ENCODE results near the gene LRRN1. TPM values are rescaled to one million over a fixed set of nuclear protein-coding genes. Genes with fewer than 3 reads are reported as not detected.

LRRN1 gene
- total RNA-seq, 1 experiment from 2014 or later: 0.57 TPM

DNA sequence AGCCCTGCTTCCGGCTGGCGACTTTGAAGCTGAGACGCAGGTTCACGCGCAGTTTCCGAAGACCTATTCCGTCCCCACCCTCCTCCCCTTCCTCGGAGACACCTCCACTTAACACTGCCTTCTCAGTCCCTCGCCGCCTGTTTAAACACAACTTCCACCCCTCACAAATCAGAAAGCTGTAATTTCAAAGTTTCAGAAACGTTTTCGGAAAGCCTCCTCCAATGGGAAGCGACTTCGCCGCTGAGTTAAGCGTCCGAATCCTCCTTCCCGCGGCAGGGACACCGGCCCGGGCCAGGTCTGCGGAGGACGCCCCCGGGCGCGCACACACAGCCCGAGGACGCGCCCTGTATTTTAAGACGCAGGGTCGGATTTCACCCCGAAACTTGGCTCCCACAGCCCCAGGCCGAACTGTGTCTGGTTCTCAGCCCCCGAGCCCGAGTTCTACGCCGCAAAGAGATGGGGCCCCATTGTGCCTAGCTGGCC lies 559 bp upstream of the LRRN1 start:
- Histone ChIP-seq H2AFZ (no peak overlapping the region), H3K27me3 (ENCODE audit: insufficient read depth, low read depth) (no peaks in the 10 kb centered on the region)
- CTCF ChIA-PET: no interaction called here

GRCh38 chr3:3800080-3800455 lies 837 bp downstream of the LRRN1 start:
- BruUV-seq (replicated peaks): no TSS peak
- no peaks in the 10 kb centered on the region for H3K4me1 ChIP-seq (replicated peaks; ENCODE audit: insufficient read depth)
- no peak overlapping the region for H3K4me3 ChIP-seq
- H2AFZ ChIP-seq: no peak overlapping the region
- H3K9me3 ChIP-seq (ENCODE audit: insufficient read depth, low read depth): no peaks in the 10 kb centered on the region
- H3K27me3 ChIP-seq (ENCODE audit: insufficient read depth, low read depth): no peaks in the 10 kb centered on the region
- H3K36me3 ChIP-seq (ENCODE audit: low read depth): no peaks in the 10 kb centered on the region
- no peaks in the 10 kb centered on the region for H3F3A ChIP-seq (ENCODE audit: insufficient read depth, low read depth)
- CTCF ChIA-PET: no interaction called here
- DNase-seq: peak in 1 of 2 experiments; percentile 1
- no peak overlapping the region for H3K4me2 ChIP-seq
- no peak overlapping the region for H3K27ac ChIP-seq
- H4K20me1 ChIP-seq (ENCODE audit: insufficient read depth): no peaks in the 10 kb centered on the region
- POLR2A ChIA-PET (ENCODE audit: unreplicated experiment): no interaction called here
- no peaks in the 10 kb centered on the region for H3K9me2 ChIP-seq (ENCODE audit: insufficient read depth)
- no peak for TF ChIP-seq CTCF (conservative IDR thresholded peaks at IDR 0.05)
- TF ChIP-seq EZH2 (IDR thresholded peaks at IDR 0.05; ENCODE audit: low read depth): no peak
- H3K79me2 ChIP-seq (ENCODE audit: low read depth): no peaks in the 10 kb centered on the region
- intact Hi-C loops (cut with micrococcal nuclease; ENCODE audit: unreplicated experiment): no loop called here

More for the DNA sequence above, 559 bp upstream of the LRRN1 start:
- TF ChIP-seq CTCF (conservative IDR thresholded peaks at IDR 0.05): no peak
- no peak for TF ChIP-seq EZH2 (IDR thresholded peaks at IDR 0.05; ENCODE audit: low read depth)
- Histone ChIP-seq H3F3A (ENCODE audit: insufficient read depth, low read depth) (no peaks in the 10 kb centered on the region), H3K36me3 (ENCODE audit: low read depth) (no peaks in the 10 kb centered on the region), H3K9me2 (ENCODE audit: insufficient read depth) (no peaks in the 10 kb centered on the region), H3K4me3 (no peak overlapping the region), H3K4me1 (replicated peaks; ENCODE audit: insufficient read depth) (no peaks in the 10 kb centered on the region), H4K20me1 (ENCODE audit: insufficient read depth) (no peaks in the 10 kb centered on the region), H3K79me2 (ENCODE audit: low read depth) (no peaks in the 10 kb centered on the region), H3K9me3 (ENCODE audit: insufficient read depth, low read depth) (no peaks in the 10 kb centered on the region), H3K27ac (no peak overlapping the region), H3K4me2 (no peak overlapping the region)
- intact Hi-C loops (cut with micrococcal nuclease; ENCODE audit: unreplicated experiment): no loop called here
- POLR2A ChIA-PET (ENCODE audit: unreplicated experiment): no interaction called here
- BruUV-seq (replicated peaks): no TSS peak
- peak in 1 of 2 experiments; percentile 3 for DNase-seq

DNA sequence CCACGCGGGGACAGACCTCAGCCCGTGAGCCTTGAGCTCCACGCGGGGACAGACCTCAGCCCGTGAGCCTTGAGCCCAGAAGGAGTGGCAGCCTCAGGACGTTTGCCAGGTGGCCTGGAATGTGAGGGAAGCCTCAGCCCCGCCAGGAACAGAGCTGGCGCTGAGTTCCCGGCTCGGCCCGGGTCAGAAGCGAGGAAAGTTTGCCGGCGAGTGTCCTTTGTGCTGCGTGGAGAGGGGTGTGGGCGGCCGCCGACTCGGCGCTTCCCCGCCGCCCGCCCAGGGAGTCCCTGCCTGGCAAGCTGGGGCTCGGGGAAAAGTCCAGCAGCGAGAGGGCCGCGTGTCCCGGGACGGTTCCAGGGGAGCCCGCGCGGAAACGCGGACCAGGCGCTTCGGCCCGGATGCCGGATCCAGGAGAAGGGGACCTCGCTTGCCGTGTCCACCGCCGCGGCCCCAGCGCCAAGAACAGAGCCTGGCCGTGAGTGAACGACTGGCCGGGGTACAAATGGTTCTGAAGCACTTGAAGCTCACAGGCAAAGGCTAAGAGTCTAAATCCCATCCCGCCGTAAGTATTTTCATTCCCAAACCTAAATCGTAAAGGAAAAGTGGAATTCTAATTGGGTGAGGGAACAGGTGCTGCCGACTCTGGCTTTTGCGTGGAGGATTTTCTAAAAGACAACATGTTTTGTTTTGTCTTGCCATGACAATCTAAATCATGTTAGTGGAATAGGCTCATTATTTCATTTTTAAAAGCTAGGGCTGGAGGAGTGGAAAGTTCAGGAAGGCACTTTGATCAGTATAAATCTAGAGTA lies 1.7 kb downstream of the LRRN1 start:
- CTCF ChIA-PET: no interaction called here
- Histone ChIP-seq H3K4me1 (replicated peaks; ENCODE audit: insufficient read depth) (no peaks in the 10 kb centered on the region), H4K20me1 (ENCODE audit: insufficient read depth) (no peaks in the 10 kb centered on the region), H3K36me3 (ENCODE audit: low read depth) (no peaks in the 10 kb centered on the region), H3K9me3 (ENCODE audit: insufficient read depth, low read depth) (no peaks in the 10 kb centered on the region), H3K4me3 (no peak overlapping the region), H2AFZ (no peak overlapping the region), H3F3A (ENCODE audit: insufficient read depth, low read depth) (no peaks in the 10 kb centered on the region), H3K27me3 (ENCODE audit: insufficient read depth, low read depth) (no peaks in the 10 kb centered on the region), H3K9me2 (ENCODE audit: insufficient read depth) (no peaks in the 10 kb centered on the region), H3K4me2 (no peak overlapping the region), H3K79me2 (ENCODE audit: low read depth) (no peaks in the 10 kb centered on the region), H3K27ac (no peak overlapping the region)
- intact Hi-C loops (cut with micrococcal nuclease; ENCODE audit: unreplicated experiment): no loop called here
- DNase-seq: peak in 1 of 2 experiments; percentile 3
- no TSS peak for BruUV-seq (replicated peaks)
- TF ChIP-seq CTCF (conservative IDR thresholded peaks at IDR 0.05): no peak
- POLR2A ChIA-PET (ENCODE audit: unreplicated experiment): no interaction called here

All from PC-9 (cell line).